K562 (cell line): ENCODE measurements around the gene SNX9. TPM values are rescaled to one million over a fixed set of nuclear protein-coding genes. Genes with fewer than 3 reads are reported as not detected.

Experiments
- ATF7 ChIP-seq: fragments of 450-650 bp; IDR thresholded peaks from 2 replicates; pipeline ENCODE4 v1.7.1; 2014; ENCODE audit warnings: mild to moderate bottlenecking, moderate library complexity
- CBFA2T3 ChIP-seq: fragments of 450-650 bp; IDR thresholded peaks from 2 replicates; pipeline ENCODE4 v1.6.1; 2017
- CBX5 ChIP-seq: IDR thresholded peaks from 2 replicates; pipeline ENCODE4 v1.6.1; 2014; ENCODE audit warnings: low read depth, borderline replicate concordance
- CC2D1A ChIP-seq: fragments of 450-650 bp; IDR thresholded peaks from 2 replicates; pipeline ENCODE4 v1.6.1; 2017; ENCODE audit warnings: mild to moderate bottlenecking
- CCNT2 ChIP-seq: IDR thresholded peaks from 2 replicates; pipeline ENCODE4 v1.6.1; 2011; ENCODE audit warnings: borderline replicate concordance, low read depth, mild to moderate bottlenecking, moderate library complexity, mixed read lengths, low read length; ENCODE audit not compliant: insufficient read length; ENCODE audit errors: extremely low read depth
- ESRRA ChIP-seq: fragments of 450-650 bp; IDR thresholded peaks from 2 replicates; pipeline ENCODE4 v1.6.1; 2014; ENCODE audit warnings: low read depth, mild to moderate bottlenecking, moderate library complexity, borderline replicate concordance
- GTF2A2 ChIP-seq: IDR thresholded peaks from 2 replicates; pipeline ENCODE4 v1.6.1; 2016; ENCODE audit warnings: mild to moderate bottlenecking, missing genetic modification characterization, missing compliant biosample characterization
- HDGF ChIP-seq: fragments of 450-650 bp; IDR thresholded peaks from 2 replicates; pipeline ENCODE4 v1.6.1; 2016
- SRSF1 ChIP-seq: fragments of 200-400 bp; formaldehyde crosslinking; IDR thresholded peaks from 2 replicates; pipeline ENCODE4 v1.6.1; 2017; ENCODE audit warnings: mild to moderate bottlenecking, low read depth, low read length, moderate library complexity
- ZBTB1 ChIP-seq: sonication (generic); formaldehyde crosslinking; IDR thresholded peaks from 2 replicates; pipeline ENCODE4 v1.8.1; 2023; ENCODE audit warnings: missing genetic modification reagents, low read depth, mild to moderate bottlenecking, borderline replicate concordance
- ZNF239 ChIP-seq: fragments of 250-450 bp; sonication (Bioruptor Pico); IDR thresholded peaks from 2 replicates; pipeline ENCODE4 v1.4.0; 2020; ENCODE audit warnings: mild to moderate bottlenecking
- ZNF253 ChIP-seq: fragments of 250-450 bp; sonication (Bioruptor Pico); conservative IDR thresholded peaks from 2 replicates; pipeline ENCODE4 v1.6.1; 2021; ENCODE audit warnings: mild to moderate bottlenecking
- ZSCAN32 ChIP-seq: fragments of 450-650 bp; formaldehyde crosslinking; IDR thresholded peaks from 2 replicates; pipeline ENCODE4 v1.4.0; 2020; ENCODE audit warnings: mild to moderate bottlenecking, moderate library complexity
- polyA plus RNA-seq, 8 experiments: library from polyadenylated mRNA; depleted of rRNA in 4 of 8; stranded (reverse) in 5 of 8; unstranded in 3 of 8; fragments of >200 nt; fragmentation: Nextera tagmentation in 2 of 8; fragmentation: Illumina TruSeq in 1 of 8; extraction: Ambion mirVana in 2 of 8; extraction: Trizol in 1 of 8; gene quantifications; 2 replicates each; pipeline versions ENCODE4 v1.2.1 to v1.2.3, GENCODE V29; 2011 to 2014; ENCODE audit warnings: inconsistent platforms in 1 of 8, missing spikeins in 1 of 8
- total RNA-seq, 7 experiments: library from RNA; depleted of rRNA in 6 of 7; stranded (reverse); fragments of >200 nt in 6 of 7; fragmentation: Illumina TruSeq in 2 of 7; extraction: Trizol in 2 of 7; gene quantifications; 2 replicates each; pipeline versions ENCODE4 v1.2.1 to v1.2.3, GENCODE V29; 2011 to 2021; ENCODE audit warnings: low replicate concordance in 1 of 7
- TF ChIP-seq, protein P1 (sequence below): fragments of 250-450 bp; sonication (Bioruptor Pico); IDR thresholded peaks from 2 replicates; pipeline ENCODE4 v1.9.0; 2021; ENCODE audit warnings: mild to moderate bottlenecking
- TF ChIP-seq, protein P2 (sequence below): sonication (generic); formaldehyde crosslinking; IDR thresholded peaks from 2 replicates; pipeline ENCODE4 v1.8.1; 2023; ENCODE audit warnings: mild to moderate bottlenecking, missing genetic modification reagents
- TF ChIP-seq, protein P3 (sequence below), 2 experiments: fragments of 450-650 bp; formaldehyde crosslinking in 1 of 2; IDR thresholded peaks; 2 replicates each; pipeline versions ENCODE4 v1.4.0 to v1.6.1; 2014 to 2020; ENCODE audit warnings: mild to moderate bottlenecking in 2 of 2, borderline replicate concordance in 1 of 2, low read depth in 1 of 2
- TF ChIP-seq, protein P4 (sequence below): fragments of 450-650 bp; formaldehyde crosslinking; IDR thresholded peaks from 2 replicates; pipeline ENCODE4 v1.4.0; 2020; ENCODE audit warnings: mild to moderate bottlenecking, moderate library complexity

Gene SNX9
- total and polyA plus RNA-seq, 9 of the 15 experiments (the other 6 are each of a cell fraction or from before 2014, with no cell fraction given): 6.0 to 81.7 (median 57.1) TPM

DNA sequence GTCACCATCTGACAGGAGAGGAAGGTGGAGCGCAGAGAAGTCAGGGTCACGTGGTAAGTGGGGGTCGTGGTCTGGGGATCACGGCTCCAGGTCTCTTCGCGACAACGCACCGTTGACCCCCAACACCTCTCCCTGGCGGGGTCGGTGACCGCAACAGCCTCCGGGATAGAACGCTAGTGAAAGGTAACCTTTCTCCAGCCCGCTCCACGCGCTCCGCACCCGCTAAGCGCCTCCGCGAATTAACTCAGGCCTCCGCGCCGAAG lies 158.0 kb downstream of the SNX9 start (continued):
- TF ChIP-seq, protein P1, sequence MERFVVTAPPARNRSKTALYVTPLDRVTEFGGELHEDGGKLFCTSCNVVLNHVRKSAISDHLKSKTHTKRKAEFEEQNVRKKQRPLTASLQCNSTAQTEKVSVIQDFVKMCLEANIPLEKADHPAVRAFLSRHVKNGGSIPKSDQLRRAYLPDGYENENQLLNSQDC (CRISPR knock-in tag): no peak
- TF ChIP-seq GTF2A2 (tag): no peak
- no peak for TF ChIP-seq ZSCAN32 (CRISPR knock-in tag)
- TF ChIP-seq, protein P2, sequence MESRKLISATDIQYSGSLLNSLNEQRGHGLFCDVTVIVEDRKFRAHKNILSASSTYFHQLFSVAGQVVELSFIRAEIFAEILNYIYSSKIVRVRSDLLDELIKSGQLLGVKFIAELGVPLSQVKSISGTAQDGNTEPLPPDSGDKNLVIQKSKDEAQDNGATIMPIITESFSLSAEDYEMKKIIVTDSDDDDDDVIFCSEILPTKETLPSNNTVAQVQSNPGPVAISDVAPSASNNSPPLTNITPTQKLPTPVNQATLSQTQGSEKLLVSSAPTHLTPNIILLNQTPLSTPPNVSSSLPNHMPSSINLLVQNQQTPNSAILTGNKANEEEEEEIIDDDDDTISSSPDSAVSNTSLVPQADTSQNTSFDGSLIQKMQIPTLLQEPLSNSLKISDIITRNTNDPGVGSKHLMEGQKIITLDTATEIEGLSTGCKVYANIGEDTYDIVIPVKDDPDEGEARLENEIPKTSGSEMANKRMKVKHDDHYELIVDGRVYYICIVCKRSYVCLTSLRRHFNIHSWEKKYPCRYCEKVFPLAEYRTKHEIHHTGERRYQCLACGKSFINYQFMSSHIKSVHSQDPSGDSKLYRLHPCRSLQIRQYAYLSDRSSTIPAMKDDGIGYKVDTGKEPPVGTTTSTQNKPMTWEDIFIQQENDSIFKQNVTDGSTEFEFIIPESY (CRISPR knock-in tag): peak; percentile 18; the same call in 1 of the 2 replicates
- TF ChIP-seq ZBTB1: no peak; the same call in 1 of the 2 replicates
- no peak for TF ChIP-seq ZNF239
- no peak for TF ChIP-seq CBFA2T3
- TF ChIP-seq CC2D1A: no peak
- TF ChIP-seq, protein P3, sequence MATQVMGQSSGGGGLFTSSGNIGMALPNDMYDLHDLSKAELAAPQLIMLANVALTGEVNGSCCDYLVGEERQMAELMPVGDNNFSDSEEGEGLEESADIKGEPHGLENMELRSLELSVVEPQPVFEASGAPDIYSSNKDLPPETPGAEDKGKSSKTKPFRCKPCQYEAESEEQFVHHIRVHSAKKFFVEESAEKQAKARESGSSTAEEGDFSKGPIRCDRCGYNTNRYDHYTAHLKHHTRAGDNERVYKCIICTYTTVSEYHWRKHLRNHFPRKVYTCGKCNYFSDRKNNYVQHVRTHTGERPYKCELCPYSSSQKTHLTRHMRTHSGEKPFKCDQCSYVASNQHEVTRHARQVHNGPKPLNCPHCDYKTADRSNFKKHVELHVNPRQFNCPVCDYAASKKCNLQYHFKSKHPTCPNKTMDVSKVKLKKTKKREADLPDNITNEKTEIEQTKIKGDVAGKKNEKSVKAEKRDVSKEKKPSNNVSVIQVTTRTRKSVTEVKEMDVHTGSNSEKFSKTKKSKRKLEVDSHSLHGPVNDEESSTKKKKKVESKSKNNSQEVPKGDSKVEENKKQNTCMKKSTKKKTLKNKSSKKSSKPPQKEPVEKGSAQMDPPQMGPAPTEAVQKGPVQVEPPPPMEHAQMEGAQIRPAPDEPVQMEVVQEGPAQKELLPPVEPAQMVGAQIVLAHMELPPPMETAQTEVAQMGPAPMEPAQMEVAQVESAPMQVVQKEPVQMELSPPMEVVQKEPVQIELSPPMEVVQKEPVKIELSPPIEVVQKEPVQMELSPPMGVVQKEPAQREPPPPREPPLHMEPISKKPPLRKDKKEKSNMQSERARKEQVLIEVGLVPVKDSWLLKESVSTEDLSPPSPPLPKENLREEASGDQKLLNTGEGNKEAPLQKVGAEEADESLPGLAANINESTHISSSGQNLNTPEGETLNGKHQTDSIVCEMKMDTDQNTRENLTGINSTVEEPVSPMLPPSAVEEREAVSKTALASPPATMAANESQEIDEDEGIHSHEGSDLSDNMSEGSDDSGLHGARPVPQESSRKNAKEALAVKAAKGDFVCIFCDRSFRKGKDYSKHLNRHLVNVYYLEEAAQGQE (IDR thresholded peaks at IDR 0.05; ENCODE audit: borderline replicate concordance): 0 out of 2 replicates have a peak, but pooled peaks have one; percentile 11
- TF ChIP-seq, protein P3 (CRISPR knock-in tag; IDR thresholded peaks at IDR 0.05; ENCODE audit: low read depth): no peak
- no peak for TF ChIP-seq CCNT2
- TF ChIP-seq ATF7: no peak
- TF ChIP-seq CBX5: no peak
- TF ChIP-seq SRSF1: no peak
- TF ChIP-seq ZNF253: no peak
- TF ChIP-seq ESRRA: no peak
- TF ChIP-seq HDGF: no peak
- TF ChIP-seq, protein P4, sequence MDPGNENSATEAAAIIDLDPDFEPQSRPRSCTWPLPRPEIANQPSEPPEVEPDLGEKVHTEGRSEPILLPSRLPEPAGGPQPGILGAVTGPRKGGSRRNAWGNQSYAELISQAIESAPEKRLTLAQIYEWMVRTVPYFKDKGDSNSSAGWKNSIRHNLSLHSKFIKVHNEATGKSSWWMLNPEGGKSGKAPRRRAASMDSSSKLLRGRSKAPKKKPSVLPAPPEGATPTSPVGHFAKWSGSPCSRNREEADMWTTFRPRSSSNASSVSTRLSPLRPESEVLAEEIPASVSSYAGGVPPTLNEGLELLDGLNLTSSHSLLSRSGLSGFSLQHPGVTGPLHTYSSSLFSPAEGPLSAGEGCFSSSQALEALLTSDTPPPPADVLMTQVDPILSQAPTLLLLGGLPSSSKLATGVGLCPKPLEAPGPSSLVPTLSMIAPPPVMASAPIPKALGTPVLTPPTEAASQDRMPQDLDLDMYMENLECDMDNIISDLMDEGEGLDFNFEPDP (CRISPR knock-in tag): no peak
